Memory B cell (primary cell): ENCODE data around the gene ACP7.

Experiments used
- ATAC-seq: fragments of 150-1000 bp; cut with Tn5 transposase; 2 replicates; pipeline ENCODE4 v1.10.0; 2021; ENCODE audit warnings: low read depth, mild to moderate bottlenecking, moderate library complexity
- DNase-seq, 2 donors: peaks; one replicate each; pipeline ENCODE4 v3.0.0; 2022; ENCODE audit warnings: low spot score in 2 of 2
- H3K27ac Mint-ChIP-seq: one replicate; pipeline ENCODE4 v1.8.0; 2022; ENCODE audit warnings: mild to moderate bottlenecking, moderate library complexity, mixed read lengths
- H3K27me3 Mint-ChIP-seq: one replicate; pipeline ENCODE4 v1.8.0; 2022; ENCODE audit warnings: mixed read lengths
- H3K36me3 Mint-ChIP-seq: one replicate; pipeline ENCODE4 v1.8.0; 2022; ENCODE audit warnings: mild to moderate bottlenecking, mixed read lengths
- H3K4me1 Mint-ChIP-seq: one replicate; pipeline ENCODE4 v1.8.0; 2022; ENCODE audit warnings: mixed read lengths
- H3K4me3 Mint-ChIP-seq: one replicate; pipeline ENCODE4 v1.8.0; 2022; ENCODE audit warnings: mild to moderate bottlenecking, moderate library complexity, mixed read lengths
- H3K9me3 Mint-ChIP-seq: one replicate; pipeline ENCODE4 v1.8.0; 2022; ENCODE audit warnings: mixed read lengths

ACP7 gene, protein sequence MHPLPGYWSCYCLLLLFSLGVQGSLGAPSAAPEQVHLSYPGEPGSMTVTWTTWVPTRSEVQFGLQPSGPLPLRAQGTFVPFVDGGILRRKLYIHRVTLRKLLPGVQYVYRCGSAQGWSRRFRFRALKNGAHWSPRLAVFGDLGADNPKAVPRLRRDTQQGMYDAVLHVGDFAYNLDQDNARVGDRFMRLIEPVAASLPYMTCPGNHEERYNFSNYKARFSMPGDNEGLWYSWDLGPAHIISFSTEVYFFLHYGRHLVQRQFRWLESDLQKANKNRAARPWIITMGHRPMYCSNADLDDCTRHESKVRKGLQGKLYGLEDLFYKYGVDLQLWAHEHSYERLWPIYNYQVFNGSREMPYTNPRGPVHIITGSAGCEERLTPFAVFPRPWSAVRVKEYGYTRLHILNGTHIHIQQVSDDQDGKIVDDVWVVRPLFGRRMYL

DNA sequence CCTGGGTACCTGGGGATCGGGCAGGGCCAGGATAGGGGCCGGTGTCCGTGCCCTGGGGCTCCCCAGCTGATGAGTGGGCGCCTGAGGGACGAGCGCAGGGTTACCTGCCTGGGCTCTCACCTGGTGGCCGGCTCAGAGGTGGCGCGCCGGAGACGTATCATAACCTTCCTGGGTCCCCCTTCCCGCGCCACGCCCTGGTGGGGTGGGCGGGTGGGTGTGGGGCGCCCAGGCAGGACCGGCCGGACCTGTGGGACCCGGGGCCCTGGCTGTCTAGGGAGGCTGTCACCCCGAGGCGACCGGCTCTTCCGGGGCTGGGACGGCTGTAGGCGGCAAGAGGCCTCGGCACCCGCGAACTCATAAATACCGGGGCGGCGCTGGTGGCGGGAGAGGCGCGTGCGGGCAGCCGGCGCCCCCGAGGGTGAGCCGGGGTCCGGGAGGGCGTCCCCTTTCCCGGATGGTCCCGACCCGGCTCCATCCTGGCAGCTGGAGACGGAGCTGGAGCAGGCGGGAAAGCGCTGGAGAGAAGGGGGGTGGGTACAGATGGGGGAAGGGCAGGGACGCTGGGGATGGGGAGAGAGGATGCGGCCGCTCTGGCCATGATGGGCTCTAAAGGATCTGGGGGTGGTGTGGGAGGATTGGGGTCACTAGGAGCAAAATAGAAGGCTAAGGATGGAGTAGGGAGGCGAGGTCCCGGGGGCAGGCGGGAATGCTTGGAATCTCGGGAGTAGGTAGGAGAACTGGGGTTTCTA lies at the start of gene ACP7:
Gene ACP7 (plus strand): TSS at position 386 of the 749 bp plus-strand sequence. CDS start 902 bp downstream, outside the sequence.
- Mint-ChIP-seq H3K4me3 (no peak within 1 kb of the TSS), H3K27me3 (peaks cover 23% of the 10 kb centered on the region), H3K36me3 (no peaks in the 10 kb centered on the region), H3K27ac (no peak within 1 kb of the TSS), H3K4me1 (peaks cover 3% of the 10 kb centered on the region), H3K9me3 (no peaks in the 10 kb centered on the region)
- DNase-seq (no peak), ATAC-seq (no peak)

DNA sequence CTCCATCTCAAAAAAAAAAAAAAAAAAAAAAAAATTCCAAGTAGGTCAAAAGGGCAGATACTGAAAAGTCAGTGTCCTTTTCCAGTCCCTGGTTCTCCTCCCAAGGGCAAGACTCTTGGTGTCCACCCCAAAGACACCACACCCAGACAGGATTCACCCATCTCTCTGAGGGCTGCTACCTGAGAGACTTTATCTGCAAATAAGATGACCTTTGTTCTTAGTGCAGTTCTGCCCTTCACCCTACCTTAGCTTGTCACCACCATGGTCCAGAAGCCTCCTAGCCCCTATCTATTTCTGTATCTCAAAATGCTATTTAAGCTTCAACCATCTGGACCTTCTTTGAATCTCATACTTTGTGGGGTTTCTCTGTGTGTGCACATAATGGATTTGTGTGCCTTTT lies 47.6 kb upstream of the ACP7 start:
- Mint-ChIP-seq H3K9me3 (peaks cover 3% of the 10 kb centered on the region), H3K36me3 (peaks cover 2% of the 10 kb centered on the region), H3K27me3 (peaks cover 12% of the 10 kb centered on the region), H3K4me3 (no peak overlapping the region), H3K4me1 (peaks cover 4% of the 10 kb centered on the region), H3K27ac (no peak overlapping the region)
- ATAC-seq (no peak), DNase-seq (no peak)

DNA sequence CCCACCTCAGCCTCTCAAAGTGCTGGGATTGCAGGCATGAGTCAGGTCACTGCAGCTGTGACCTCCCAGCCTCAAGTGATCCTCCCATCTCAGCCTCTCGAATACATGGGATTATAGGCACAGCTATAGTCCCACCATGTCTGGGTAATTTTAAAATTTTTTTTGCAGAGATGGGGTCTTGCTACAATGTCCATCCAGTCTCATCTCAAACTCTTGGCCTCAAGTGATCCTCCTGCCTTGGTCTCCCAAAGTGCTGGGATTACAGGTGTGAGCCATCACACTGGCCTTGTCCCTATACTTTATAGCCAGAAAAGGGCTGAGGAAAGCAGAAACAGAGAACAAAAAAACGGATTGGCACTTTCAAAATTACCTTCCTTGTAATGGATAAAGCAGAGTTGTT lies 47.0 kb upstream of the ACP7 start:
- Mint-ChIP-seq H3K4me1 (peaks cover 3% of the 10 kb centered on the region), H3K4me3 (no peak overlapping the region), H3K36me3 (peaks cover 2% of the 10 kb centered on the region), H3K27ac (no peak overlapping the region), H3K9me3 (peaks cover 3% of the 10 kb centered on the region), H3K27me3 (peaks cover 10% of the 10 kb centered on the region)
- no peak for ATAC-seq
- no peak for DNase-seq

DNA sequence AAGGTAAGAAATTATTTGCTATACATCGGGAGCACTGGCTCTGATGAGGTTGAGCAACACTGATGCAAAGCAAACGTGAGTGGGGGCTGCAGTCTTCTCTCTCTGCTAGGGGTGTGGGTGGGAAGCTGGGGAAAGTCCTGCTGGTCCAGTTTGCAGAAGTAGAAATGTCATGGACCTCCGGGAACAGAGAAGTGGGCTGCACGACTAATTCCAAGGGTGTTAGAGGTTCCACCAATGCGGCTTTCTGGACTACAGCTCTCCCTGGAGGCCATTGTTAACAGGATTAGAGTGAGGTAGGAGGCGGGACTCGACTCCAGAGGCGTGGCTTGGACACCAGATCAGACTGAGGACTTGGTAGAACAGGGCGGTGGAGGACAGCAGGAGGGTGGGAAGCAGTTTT lies 46.1 kb upstream of the ACP7 start:
- Mint-ChIP-seq H3K9me3 (peaks cover 3% of the 10 kb centered on the region), H3K36me3 (no peaks in the 10 kb centered on the region), H3K27me3 (peaks cover 7% of the 10 kb centered on the region), H3K4me3 (no peak overlapping the region), H3K4me1 (no peaks in the 10 kb centered on the region), H3K27ac (no peak overlapping the region)
- no peak for ATAC-seq
- DNase-seq = no peak

DNA sequence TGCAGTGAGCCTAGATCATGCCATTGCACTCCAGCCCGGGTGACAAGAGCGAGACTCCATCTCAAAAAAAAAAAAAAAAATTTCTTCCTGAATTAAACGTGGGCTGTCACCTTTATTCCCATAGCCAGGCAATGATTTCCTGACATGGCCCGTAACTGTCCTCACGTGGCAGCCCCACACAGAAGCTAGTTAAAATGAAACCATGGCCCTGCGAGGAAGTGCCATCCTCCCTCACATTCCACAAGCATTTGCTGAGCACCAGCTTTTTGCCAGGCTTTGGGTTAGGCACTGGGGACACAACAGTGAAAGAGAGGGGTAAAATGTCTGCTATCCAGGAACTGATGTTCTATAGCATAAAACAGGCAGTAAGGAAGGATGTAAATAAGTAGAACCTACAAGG lies 38.7 kb upstream of the ACP7 start:
- no peak for ATAC-seq
- Mint-ChIP-seq H3K4me3 (no peak overlapping the region), H3K9me3 (peaks cover 6% of the 10 kb centered on the region), H3K27me3 (peaks cover 2% of the 10 kb centered on the region), H3K36me3 (no peaks in the 10 kb centered on the region), H3K27ac (no peak overlapping the region), H3K4me1 (no peaks in the 10 kb centered on the region)
- DNase-seq = no peak

DNA sequence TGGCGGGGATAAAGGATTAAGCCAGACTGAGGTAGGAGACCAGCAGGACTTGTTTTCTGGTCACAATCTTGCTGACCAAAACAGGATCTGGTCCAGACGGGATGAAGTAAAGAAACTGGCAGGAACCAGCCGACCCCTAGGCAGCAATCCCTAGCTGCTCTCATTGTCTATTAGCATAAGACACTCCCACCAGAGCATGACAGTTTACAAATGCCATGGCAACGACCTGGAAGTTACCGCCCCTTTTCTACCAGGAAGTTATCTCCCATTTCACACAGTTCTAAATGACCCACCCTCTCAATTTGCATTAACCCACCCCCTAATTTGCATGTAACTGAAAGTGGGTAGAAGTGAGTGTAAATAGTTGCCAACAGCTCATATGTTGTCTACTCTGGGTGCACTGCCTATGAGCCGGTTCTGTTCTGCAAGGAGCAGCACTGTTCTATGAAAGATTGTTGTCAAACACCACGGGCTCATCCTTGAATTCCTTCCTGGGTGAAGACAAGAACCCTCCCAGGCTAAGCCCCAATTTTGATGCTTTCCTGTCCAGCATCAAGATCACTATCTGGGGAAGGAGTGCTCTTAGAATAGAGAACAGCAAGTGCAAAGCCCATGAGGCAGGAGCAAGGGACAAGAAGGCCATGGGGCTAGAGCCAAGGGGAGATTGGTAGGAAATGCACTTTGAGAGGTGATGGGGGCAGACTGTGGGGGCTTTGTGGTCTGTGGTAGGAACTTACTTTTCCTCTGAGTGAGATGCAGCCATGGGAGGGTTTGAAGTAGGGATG lies 37.9 kb upstream of the ACP7 start:
- H3K9me3 Mint-ChIP-seq = peaks cover 3% of the 10 kb centered on the region
- H3K4me3 Mint-ChIP-seq = no peak overlapping the region
- no peaks in the 10 kb centered on the region for H3K4me1 Mint-ChIP-seq
- no peak overlapping the region for H3K27ac Mint-ChIP-seq
- peaks cover 2% of the 10 kb centered on the region for H3K27me3 Mint-ChIP-seq
- DNase-seq (no peak), ATAC-seq (peak; percentile 37)
- no peaks in the 10 kb centered on the region for H3K36me3 Mint-ChIP-seq

DNA sequence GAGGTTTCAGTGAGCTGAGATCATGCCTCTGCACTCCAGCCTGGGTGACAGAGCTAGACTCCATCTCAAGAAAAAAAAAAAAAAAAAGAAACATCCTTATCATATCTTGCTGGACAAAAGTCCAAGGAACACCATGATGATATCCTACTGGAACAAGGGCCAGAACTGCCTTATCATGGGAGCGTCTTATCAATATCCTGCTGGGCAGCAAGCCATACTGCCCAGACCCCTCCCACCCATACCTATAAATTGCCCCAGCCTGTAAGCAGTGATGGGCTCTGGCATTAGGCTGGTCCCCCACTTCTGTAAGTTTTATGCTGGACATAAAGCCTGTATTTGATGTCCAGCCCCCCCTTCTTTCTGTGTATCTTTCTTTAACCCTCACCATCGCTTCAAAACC lies 37.1 kb upstream of the ACP7 start:
- Mint-ChIP-seq H3K36me3 (no peaks in the 10 kb centered on the region), H3K4me3 (no peak overlapping the region)
- ATAC-seq = no peak

DNA sequence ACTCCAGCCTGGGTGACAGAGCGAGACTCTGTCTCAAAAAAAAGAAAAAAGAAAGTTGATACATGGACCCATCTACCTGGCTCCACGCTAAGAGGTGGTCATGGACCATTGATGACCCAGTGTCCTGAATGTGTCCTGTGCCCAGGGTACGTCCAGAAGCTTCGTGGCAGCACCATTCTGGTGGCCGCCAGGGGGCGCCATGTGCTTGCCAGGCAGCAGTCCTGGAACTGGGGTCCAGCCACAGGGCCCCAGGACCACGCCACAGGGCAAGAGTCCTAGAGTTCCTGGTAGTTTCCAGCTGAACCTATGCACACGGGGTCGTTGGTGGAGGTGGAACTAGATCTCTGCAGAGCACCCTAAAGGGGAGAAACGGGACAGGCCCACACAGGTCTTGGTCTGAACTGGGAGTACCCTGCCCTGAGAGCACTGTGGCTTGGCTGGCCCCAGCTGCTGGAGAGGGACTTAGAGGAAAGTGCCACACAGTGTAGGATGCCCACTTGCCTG lies 31.9 kb upstream of the ACP7 start:
- Mint-ChIP-seq H3K4me3 (no peak overlapping the region), H3K36me3 (no peaks in the 10 kb centered on the region), H3K4me1 (no peaks in the 10 kb centered on the region), H3K27me3 (peaks cover 9% of the 10 kb centered on the region), H3K27ac (no peak overlapping the region), H3K9me3 (peaks cover 3% of the 10 kb centered on the region)
- ATAC-seq (peak; percentile 43), DNase-seq (peak; percentile 32 to 39)

More for the DNA sequence above, 37.1 kb upstream of the ACP7 start:
- no peak overlapping the region for H3K27ac Mint-ChIP-seq
- H3K9me3 Mint-ChIP-seq = peaks cover 3% of the 10 kb centered on the region
- no peak for DNase-seq
- H3K27me3 Mint-ChIP-seq = peaks cover 2% of the 10 kb centered on the region
- H3K4me1 Mint-ChIP-seq = no peaks in the 10 kb centered on the region

DNA sequence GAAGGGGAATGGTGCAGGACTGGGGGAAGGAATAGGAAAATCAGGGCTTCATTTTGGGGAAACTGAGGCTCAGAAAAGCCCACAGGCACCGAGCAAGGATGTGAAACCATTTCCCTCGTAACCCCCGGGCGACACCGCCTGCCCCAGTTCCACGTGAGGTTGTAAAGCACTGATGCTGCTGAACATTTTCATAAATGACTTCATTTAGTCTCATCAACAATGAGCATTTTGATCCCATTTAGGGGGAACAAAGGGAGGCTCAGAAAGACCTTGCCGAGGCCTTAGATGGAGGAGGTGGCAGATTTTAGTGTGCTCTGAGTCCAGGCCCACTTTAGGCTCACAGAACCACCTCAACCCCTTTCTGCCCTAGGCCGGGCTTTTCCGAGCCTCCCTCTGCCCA lies 31.3 kb upstream of the ACP7 start:
- Mint-ChIP-seq H3K27ac (no peak overlapping the region), H3K9me3 (peaks cover 7% of the 10 kb centered on the region), H3K36me3 (no peaks in the 10 kb centered on the region), H3K4me1 (no peaks in the 10 kb centered on the region), H3K27me3 (peaks cover 11% of the 10 kb centered on the region), H3K4me3 (no peak overlapping the region)
- ATAC-seq (no peak), DNase-seq (no peak)

DNA sequence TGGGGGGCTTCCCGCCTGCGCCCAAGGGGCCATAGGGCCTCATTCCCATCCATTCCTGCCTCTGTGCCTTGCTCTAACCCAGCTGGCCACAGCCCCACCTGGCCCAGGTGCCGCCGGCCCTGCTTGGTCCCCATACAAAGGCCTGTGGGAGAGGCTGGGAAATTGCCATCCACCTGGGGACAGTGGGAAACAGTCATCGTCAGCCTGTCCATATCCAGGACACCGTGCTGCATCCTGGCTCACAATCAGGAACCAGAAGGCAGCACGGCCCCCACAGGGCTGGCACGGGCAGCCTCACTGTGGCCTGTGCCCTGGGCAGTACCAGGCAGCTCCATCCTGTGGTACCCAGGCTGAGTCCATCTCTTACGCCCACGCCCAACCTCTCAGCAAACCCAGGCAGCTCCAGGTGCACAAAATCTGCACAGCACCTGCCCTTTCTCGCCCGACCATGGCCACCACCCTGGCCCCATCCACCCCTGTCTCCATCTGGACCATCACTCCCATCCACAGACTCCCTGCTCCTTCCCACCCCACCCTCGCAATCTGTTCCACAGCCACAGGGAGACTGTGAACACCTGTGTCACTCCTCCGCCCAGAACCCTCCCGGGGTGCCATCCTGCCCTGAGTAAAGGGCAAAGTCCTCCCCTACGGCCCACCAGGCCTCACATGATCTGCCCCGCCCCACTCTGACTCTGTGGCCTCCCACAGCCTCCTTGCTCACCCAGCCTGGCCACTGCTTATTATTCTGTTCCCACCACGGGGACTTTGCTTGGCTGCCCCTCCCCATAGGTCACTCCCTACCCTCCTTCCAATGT lies 30.7 kb upstream of the ACP7 start:
- Mint-ChIP-seq H3K4me3 (no peak overlapping the region), H3K4me1 (no peaks in the 10 kb centered on the region), H3K9me3 (peaks cover 7% of the 10 kb centered on the region), H3K27ac (no peak overlapping the region), H3K36me3 (no peaks in the 10 kb centered on the region), H3K27me3 (peaks cover 11% of the 10 kb centered on the region)
- ATAC-seq (no peak), DNase-seq (no peak)

DNA sequence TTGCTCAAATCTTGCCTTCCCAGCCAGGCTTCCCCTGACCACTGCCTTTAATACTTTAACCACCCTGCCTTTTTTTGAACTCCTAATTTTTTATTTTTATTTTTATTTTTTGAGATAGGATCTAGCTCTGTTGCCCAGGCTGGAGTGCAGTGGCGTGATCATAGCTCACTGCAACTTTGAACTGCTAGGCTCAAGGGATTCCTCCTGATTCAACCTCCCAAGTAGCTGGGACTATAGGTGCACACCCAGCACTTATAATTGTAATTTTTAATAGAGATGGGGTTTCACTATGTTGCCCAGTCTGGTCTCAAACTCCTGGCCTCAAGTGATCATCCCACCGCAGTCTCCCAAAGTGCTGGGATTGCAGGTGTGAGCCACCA lies 30.1 kb upstream of the ACP7 start:
- H3K36me3 Mint-ChIP-seq = no peaks in the 10 kb centered on the region
- ATAC-seq = no peak
- peaks cover 10% of the 10 kb centered on the region for H3K27me3 Mint-ChIP-seq
- no peak overlapping the region for H3K4me3 Mint-ChIP-seq
- DNase-seq = no peak
- H3K27ac Mint-ChIP-seq = no peak overlapping the region
- H3K4me1 Mint-ChIP-seq = no peaks in the 10 kb centered on the region
- H3K9me3 Mint-ChIP-seq = peaks cover 7% of the 10 kb centered on the region

DNA sequence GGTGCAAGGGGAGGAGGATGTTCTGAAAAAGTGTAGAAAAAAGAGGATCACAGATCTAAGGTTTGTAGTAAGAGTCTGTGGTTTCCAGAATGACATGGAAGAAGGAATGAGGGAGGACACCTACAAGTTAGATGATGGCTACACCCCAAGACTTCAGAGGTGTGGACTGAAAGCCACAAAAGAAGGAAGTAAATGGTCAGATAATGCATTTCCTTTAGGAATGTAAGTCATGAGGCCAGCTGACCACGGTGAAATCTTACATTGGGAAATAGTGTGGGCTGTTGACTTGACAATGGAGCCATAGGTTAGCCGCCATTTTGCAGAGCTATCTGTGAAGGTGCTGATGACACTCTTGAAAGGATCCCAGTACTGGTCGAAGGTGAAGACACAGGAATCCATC lies 26.6 kb upstream of the ACP7 start:
- no peak overlapping the region for H3K27ac Mint-ChIP-seq
- no peak for DNase-seq
- peaks cover 9% of the 10 kb centered on the region for H3K9me3 Mint-ChIP-seq
- ATAC-seq = no peak
- H3K4me3 Mint-ChIP-seq = no peak overlapping the region
- peaks cover 2% of the 10 kb centered on the region for H3K4me1 Mint-ChIP-seq
- H3K27me3 Mint-ChIP-seq = peaks cover 16% of the 10 kb centered on the region
- peaks cover 2% of the 10 kb centered on the region for H3K36me3 Mint-ChIP-seq

DNA sequence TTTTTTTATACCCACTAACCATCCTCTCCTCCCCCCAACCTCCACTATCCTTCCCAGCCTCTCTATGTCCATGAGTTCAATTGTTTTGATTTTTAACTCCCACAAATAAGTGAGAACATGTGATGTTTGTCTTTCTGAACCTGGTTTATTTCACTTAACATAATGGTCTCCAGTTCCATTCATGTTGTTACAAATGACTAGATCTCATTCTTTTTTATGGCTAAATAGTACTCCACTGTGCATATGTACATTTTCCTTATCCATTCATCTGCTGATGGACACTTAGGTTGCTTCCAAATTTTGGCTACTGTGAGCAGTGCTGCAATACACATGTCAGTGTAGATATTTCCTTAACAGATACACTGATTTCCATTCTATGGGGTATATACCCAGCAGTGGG lies 24.9 kb upstream of the ACP7 start:
- H3K4me3 Mint-ChIP-seq = no peak overlapping the region
- H3K4me1 Mint-ChIP-seq = peaks cover 2% of the 10 kb centered on the region
- H3K36me3 Mint-ChIP-seq = peaks cover 2% of the 10 kb centered on the region
- DNase-seq (no peak), ATAC-seq (no peak)
- no peak overlapping the region for H3K27ac Mint-ChIP-seq
- H3K27me3 Mint-ChIP-seq = peaks cover 12% of the 10 kb centered on the region
- H3K9me3 Mint-ChIP-seq = peaks cover 9% of the 10 kb centered on the region
